Measurements from ENCODE around the gene PAK4.
"Not testable (repeated sequence)": the region's sequence is repeated elsewhere in the genome, so short reads cannot be mapped to it uniquely, and the experiment has no call there.

The PAK4 gene

GRCh38 chr19:39211731-39212374 lies 86.3 kb downstream of the PAK4 start:
- DNase-seq, result no peak

DNA sequence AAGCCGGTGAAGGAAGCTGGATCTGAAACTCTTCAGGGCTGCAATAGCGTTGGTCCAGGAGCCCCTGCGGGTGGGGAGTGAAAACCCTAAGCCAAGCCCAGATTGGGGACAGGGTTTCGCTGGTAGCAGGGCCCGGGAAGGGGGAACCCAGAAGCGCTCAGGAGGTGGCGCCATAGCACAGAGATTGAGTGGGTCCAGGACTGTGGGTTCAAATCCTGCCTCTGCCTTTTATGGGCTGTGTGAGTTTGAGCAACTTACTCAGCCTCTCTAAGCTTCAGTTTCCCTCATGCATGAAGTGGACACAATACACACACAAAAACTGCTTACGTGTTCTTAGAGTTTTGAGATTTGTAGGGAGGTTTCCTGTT lies 86.8 kb downstream of the PAK4 start:
- DNase-seq, result no peak

GRCh38 chr19:39215323-39215722 lies 89.7 kb downstream of the PAK4 start:
- DNase-seq, result not testable (repeated sequence)

- no peak for DNase-seq
Observed at GRCh38 chr19:39217094-39217493, 91.5 kb downstream of the PAK4 start.

GRCh38 chr19:39218230-39219007 lies 92.8 kb downstream of the PAK4 start:
- no peak for DNase-seq

GRCh38 chr19:39219108-39219507 lies 93.5 kb downstream of the PAK4 start:
- not testable (repeated sequence) for DNase-seq

DNA sequence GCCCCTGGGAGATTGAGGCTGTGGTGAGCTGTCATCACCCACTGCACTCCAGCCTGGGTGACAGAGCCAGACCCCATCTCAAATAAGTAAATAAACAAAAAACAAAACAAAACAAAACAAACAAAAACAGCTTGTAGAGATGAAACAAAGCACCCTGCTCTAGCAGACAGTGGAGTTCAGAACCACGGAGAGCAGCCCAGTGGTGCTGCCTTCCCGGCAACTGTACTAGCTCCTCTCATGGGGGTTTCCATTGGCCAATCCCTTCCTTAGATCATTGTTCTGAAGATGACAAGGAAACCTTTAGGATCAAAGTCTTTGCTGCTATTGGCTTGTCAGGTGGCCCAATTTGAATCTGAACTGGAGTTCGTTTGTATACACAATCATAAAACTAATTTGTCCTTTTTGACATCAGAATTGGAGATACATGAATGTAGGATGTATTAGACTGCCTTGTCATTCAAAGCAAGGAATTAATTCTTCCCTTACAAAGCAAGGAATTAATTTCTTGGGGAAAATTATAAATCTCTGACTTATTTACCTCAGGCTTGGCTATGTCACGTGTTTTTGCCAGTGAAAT lies 98.2 kb downstream of the PAK4 start:
- DNase-seq, result no peak

DNA sequence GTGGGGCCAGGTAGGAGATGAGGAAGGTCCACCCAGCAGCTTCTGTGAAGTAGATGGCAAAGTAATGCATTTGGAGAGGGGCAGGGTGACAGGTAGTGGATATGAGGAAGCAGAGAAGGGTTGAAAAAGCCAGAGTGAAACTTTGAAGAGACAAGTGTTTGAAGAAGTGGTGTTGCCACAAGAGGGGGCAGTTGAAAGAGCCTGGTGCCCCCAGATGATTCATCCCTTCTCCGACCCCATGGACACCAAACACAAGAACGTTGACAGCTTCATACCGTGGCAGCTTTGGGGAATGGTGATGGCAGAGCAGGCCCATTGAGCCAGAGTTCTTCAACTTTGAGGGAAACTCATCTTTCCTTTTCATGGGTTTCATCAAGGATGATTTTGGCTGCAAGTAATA lies 99.3 kb downstream of the PAK4 start:
- DNase-seq, result no peak
